Lung (tissue), 12 donors: Measurements from ENCODE around the gene TMA7B. TPM values are rescaled to one million over a fixed set of nuclear protein-coding genes. Genes with fewer than 3 reads are reported as not detected.

Source experiments
- ATAC-seq: fragments of 200-7000 bp; cut with Tn5 transposase; one replicate; pipeline ENCODE4 v1.9.1; 2020; ENCODE audit warnings: moderate number of reproducible peaks; ENCODE audit not compliant: insufficient read depth, low FRiP score
- DNase-seq, 3 donors: peaks; one replicate each; pipeline ENCODE4 v3.0.0-alpha.2; 2013 to 2017
- H3K27ac ChIP-seq, 2 donors: one replicate each; pipeline ENCODE4 v1.5.1; 2013; ENCODE audit warnings: mild to moderate bottlenecking in 2 of 2, moderate library complexity in 2 of 2, control low read depth in 1 of 2, inconsistent platforms in 1 of 2, low read depth in 1 of 2, low read length in 1 of 2
- H3K27me3 ChIP-seq, 3 donors: one replicate each; pipeline ENCODE4 v1.5.1; 2013; ENCODE audit warnings: low read length in 2 of 3; ENCODE audit not compliant: control insufficient read depth in 3 of 3, insufficient read depth in 3 of 3
- H3K36me3 ChIP-seq, 4 donors: one replicate each; pipeline ENCODE4 v1.5.1; 2013; ENCODE audit warnings: low read length in 4 of 4, mild to moderate bottlenecking in 1 of 4, moderate library complexity in 1 of 4; ENCODE audit not compliant: control insufficient read depth in 4 of 4, insufficient read depth in 4 of 4
- H3K4me1 ChIP-seq, 5 donors: one replicate each; pipeline ENCODE4 v1.5.1; 2013; ENCODE audit warnings: low read length in 5 of 5, mild to moderate bottlenecking in 2 of 5, moderate library complexity in 1 of 5; ENCODE audit not compliant: control insufficient read depth in 5 of 5, insufficient read depth in 5 of 5
- H3K4me3 ChIP-seq: one replicate; pipeline ENCODE4 v1.5.1; 2013; ENCODE audit warnings: mild to moderate bottlenecking, control low read depth, moderate library complexity
- H3K9ac ChIP-seq, 2 donors: one replicate each; pipeline ENCODE4 v1.5.1; 2013; ENCODE audit warnings: low read length in 2 of 2, control low read depth in 1 of 2; ENCODE audit not compliant: insufficient read depth in 1 of 2
- H3K9me3 ChIP-seq, 4 donors: one replicate each; pipeline ENCODE4 v1.5.1; 2013; ENCODE audit warnings: low read length in 3 of 4, mild to moderate bottlenecking in 1 of 4, moderate library complexity in 1 of 4; ENCODE audit not compliant: control insufficient read depth in 4 of 4, insufficient read depth in 3 of 4
- WGBS, 2 donors: extraction: QIAGEN DNeasy Blood & Tissue Kit; methylation state at CpG; one replicate each; pipeline ENCODE4 v1.1.7; 2013; 5-methylcytosine and 5-hydroxymethylcytosine counted together
- polyA plus RNA-seq, 2 donors: library from polyadenylated mRNA; stranded (reverse); fragments of 200-250 nt; gene quantifications; one replicate each; pipeline ENCODE4 v1.2.1, GENCODE V29; 2013
- total RNA-seq, 2 donors: library from RNA; depleted of rRNA in 1 of 2; stranded (reverse); fragments of >200 nt in 1 of 2; gene quantifications; one replicate each; pipeline ENCODE4 v1.2.1, GENCODE V29; 2014 to 2021
- TF ChIP-seq, protein P1 (sequence below): IDR thresholded peaks from 2 replicates; pipeline ENCODE4 v1.5.1; 2012; ENCODE audit warnings: mild to moderate bottlenecking; ENCODE audit errors: control extremely low read depth, extremely low read depth
- donor health status: control.
- donor health status: control.
- donor health status: Bipolar disorder and iron deficiency.
- donor health status: healthy.
- donor health status: DM: yes; HTN: yes; CAD: no.

Gene TMA7B
- total and polyA plus RNA-seq, 4 donors = 0.31 to 0.57 (median 0.38) TPM

DNA sequence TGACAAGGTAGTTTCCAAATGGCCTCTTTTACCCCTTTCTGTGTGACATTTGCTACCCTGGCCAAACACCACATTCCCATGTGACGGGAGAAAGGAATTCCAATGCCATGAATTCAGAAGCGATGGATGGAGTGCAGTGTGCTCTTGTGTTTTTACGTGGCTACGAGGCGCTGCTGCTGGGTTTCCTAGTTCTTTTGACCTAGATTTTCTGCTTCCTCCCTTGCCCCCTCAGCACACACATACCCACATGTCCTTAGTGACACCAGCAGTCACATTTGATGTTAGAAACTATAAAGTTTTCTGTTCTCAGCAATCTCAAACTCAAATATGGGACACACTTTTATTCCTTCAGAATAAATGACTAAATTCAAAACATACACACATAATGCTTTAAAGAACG lies 7.8 kb upstream of the TMA7B start:
- Histone ChIP-seq H3K4me3 (no peak overlapping the region), H3K27ac (no peak overlapping the region), H3K27me3 (peaks cover 0 to 16% (median 0%) of the 10 kb centered on the region in 3 donors), H3K9me3 (no peaks in the 10 kb centered on the region), H3K4me1 (peaks cover 0 to 16% (median 0%) of the 10 kb centered on the region in 5 donors), H3K9ac (no peak overlapping the region), H3K36me3 (no peaks in the 10 kb centered on the region)
- 85 to 92% methylated on average over 6 of the region's 6 CpGs for WGBS, 2 donors
- no peak for ATAC-seq
- TF ChIP-seq, protein P1, sequence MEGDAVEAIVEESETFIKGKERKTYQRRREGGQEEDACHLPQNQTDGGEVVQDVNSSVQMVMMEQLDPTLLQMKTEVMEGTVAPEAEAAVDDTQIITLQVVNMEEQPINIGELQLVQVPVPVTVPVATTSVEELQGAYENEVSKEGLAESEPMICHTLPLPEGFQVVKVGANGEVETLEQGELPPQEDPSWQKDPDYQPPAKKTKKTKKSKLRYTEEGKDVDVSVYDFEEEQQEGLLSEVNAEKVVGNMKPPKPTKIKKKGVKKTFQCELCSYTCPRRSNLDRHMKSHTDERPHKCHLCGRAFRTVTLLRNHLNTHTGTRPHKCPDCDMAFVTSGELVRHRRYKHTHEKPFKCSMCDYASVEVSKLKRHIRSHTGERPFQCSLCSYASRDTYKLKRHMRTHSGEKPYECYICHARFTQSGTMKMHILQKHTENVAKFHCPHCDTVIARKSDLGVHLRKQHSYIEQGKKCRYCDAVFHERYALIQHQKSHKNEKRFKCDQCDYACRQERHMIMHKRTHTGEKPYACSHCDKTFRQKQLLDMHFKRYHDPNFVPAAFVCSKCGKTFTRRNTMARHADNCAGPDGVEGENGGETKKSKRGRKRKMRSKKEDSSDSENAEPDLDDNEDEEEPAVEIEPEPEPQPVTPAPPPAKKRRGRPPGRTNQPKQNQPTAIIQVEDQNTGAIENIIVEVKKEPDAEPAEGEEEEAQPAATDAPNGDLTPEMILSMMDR = no peak
- DNase-seq = no peak

DNA sequence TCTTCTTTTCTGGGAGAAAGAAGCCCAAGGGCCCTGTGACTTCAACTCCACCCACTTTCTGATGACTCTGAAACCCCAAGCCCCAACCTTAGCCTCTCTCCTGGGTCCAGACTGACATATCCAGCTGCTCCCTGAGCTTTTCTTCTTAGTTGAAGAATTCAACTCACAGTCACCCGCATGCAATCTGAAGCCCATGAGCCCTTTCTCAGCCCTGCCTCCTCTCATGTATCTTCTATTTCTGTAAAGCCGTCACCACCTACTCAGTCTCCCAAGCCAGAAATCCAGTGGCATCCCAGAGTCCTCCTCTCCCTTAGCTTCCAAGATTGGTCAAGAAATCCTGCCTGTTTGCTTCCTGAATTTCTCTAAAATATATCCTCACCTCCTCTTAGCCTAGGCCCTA lies 7.1 kb upstream of the TMA7B start:
- ATAC-seq (no peak), DNase-seq (no peak)
- no peaks in the 10 kb centered on the region for H3K36me3 ChIP-seq
- H3K27ac ChIP-seq = no peak overlapping the region
- no peak overlapping the region for H3K9ac ChIP-seq
- H3K27me3 ChIP-seq = peaks cover 0 to 16% (median under 1%) of the 10 kb centered on the region in 3 donors
- peaks cover 0 to 16% (median 0%) of the 10 kb centered on the region in 5 donors for H3K4me1 ChIP-seq
- TF ChIP-seq, protein P1 = no peak
- WGBS, 2 donors = 99 to 100% methylated on average over 2 of the region's 2 CpGs
- H3K4me3 ChIP-seq = no peak overlapping the region
- H3K9me3 ChIP-seq = no peaks in the 10 kb centered on the region

DNA sequence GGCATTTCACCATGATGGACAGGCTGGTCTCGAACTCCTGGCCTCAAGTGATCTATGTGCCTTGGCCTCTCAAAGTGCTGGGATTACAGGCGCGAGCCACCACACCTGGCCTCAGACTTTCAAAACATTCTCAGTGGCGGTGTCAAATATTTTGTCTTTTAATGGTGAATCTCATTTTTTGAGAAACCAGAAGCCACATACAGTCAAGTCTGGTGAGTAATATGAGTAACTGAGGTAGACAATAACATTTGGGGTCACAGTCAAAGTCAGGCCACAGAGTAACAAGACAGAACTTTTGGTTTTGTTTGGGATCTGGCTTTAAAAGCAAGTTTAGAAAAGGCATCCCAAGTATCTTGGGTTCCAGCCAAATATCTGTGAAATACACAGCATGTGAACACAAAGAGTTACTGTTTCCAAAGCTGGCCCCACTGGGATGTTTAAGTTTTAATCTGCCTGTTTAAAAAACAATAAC lies 5.6 kb upstream of the TMA7B start:
- no peaks in the 10 kb centered on the region for H3K9me3 ChIP-seq
- H3K36me3 ChIP-seq = no peaks in the 10 kb centered on the region
- H3K27me3 ChIP-seq = peaks cover 0 to 11% (median 4%) of the 10 kb centered on the region in 3 donors
- ATAC-seq (no peak), DNase-seq (peak; percentile 32 to 90 (median 87))
- peaks cover 0 to 16% (median 0%) of the 10 kb centered on the region in 5 donors for H3K4me1 ChIP-seq
- 93 to 95% methylated on average over 4 of the region's 4 CpGs for WGBS, 2 donors
- H3K9ac ChIP-seq = no peak overlapping the region
- H3K4me3 ChIP-seq = no peak overlapping the region
- no peak overlapping the region for H3K27ac ChIP-seq
- TF ChIP-seq, protein P1 = no peak

DNA sequence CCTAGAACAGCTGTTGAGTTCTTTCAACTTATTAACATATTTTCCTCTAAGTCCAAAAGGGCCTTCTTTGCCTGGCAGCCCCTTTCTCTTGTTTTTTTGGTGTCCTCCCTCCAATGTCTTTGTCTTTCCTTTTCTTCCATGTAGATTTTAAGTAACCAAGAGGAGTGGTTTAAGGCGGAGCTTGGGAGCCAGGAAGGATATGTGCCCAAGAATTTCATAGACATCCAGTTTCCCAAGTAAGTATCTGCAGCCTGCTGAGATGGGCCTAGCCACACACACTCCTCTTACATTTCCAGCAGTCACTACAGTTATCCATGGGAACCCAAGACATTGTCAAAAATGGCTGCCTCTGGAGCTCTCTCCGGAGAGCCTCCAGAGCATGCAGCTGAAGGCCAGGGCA lies 4.5 kb upstream of the TMA7B start:
- 95 to 97% methylated on average over 2 of the region's 2 CpGs for WGBS, 2 donors
- Histone ChIP-seq H3K4me1 (peaks cover 0 to 16% (median 0%) of the 10 kb centered on the region in 5 donors), H3K9ac (no peak overlapping the region), H3K27ac (no peak overlapping the region), H3K4me3 (no peak overlapping the region), H3K36me3 (no peaks in the 10 kb centered on the region), H3K27me3 (peaks cover 0 to 5% (median 4%) of the 10 kb centered on the region in 3 donors), H3K9me3 (no peaks in the 10 kb centered on the region)
- TF ChIP-seq, protein P1 = no peak
- ATAC-seq (no peak), DNase-seq (no peak)
